Stomach (tissue), 9 donors: Measurements from ENCODE around the gene GOLGA7B. TPM values are rescaled to one million over a fixed set of nuclear protein-coding genes. Genes with fewer than 3 reads are reported as not detected.

ENCODE experiments used
- DNase-seq, 2 donors: peaks; one replicate each; pipeline versions ENCODE4 v3.0.0 to v3.0.0-alpha.2; 2013 to 2019
- H3K27ac ChIP-seq, 5 donors: fragments of 200-600 bp in 4 of 5; sonication (generic) in 4 of 5; one replicate each; pipeline ENCODE4 v1.5.1; 2013 to 2019; ENCODE audit warnings: mild to moderate bottlenecking in 1 of 5, moderate library complexity in 1 of 5
- H3K27me3 ChIP-seq, 3 donors: fragments of 200-600 bp; sonication (generic); one replicate each; pipeline ENCODE4 v1.5.1; 2017 to 2019; ENCODE audit warnings: mixed run types in 1 of 3
- H3K36me3 ChIP-seq, 4 donors: fragments of 200-600 bp; sonication (generic); 1 replicate in 3 of 4; 2 replicates in 1 of 4; pipeline ENCODE4 v1.5.1; 2016 to 2019
- H3K4me1 ChIP-seq, 4 donors: fragments of 200-600 bp; sonication (generic); one replicate each; pipeline ENCODE4 v1.5.1; 2016 to 2019
- H3K4me3 ChIP-seq, 4 donors: fragments of 200-600 bp; sonication (generic) in 3 of 4; one replicate each; pipeline ENCODE4 v1.5.1; 2016 to 2019; ENCODE audit warnings: mild to moderate bottlenecking in 1 of 4
- H3K9me3 ChIP-seq, 4 donors: fragments of 200-600 bp; sonication (generic); one replicate each; pipeline ENCODE4 v1.5.1; 2016 to 2019
- EP300 ChIP-seq: sonication (generic); formaldehyde crosslinking; IDR thresholded peaks from one replicate; pipeline ENCODE4 v1.6.1; 2017; ENCODE audit warnings: antibody characterized with exemption
- POLR2A ChIP-seq, 4 donors: fragments of 450-650 bp; IDR thresholded peaks; one replicate each; pipeline ENCODE4 v1.6.1; 2016; ENCODE audit warnings: antibody characterized with exemption in 4 of 4, control low read depth in 2 of 4, mild to moderate bottlenecking in 1 of 4, moderate library complexity in 1 of 4
- POLR2AphosphoS5 ChIP-seq, 3 donors: sonication (generic); formaldehyde crosslinking; IDR thresholded peaks; one replicate each; pipeline ENCODE4 v1.6.1; 2016; ENCODE audit warnings: antibody characterized with exemption in 3 of 3
- WGBS, 5 donors: extraction: QIAGEN DNeasy Blood & Tissue Kit in 3 of 5; methylation state at CpG; one replicate each; pipeline versions ENCODE4 v1.1.5 to v1.1.7; 2013 to 2018; 5-methylcytosine and 5-hydroxymethylcytosine counted together
- intact Hi-C: fragments of 100-400 bp; cut with DNase I; formaldehyde crosslinking; loops from one replicate; pipeline ENCODE4 v1.15.1; 2023; ENCODE audit warnings: low total_unique reads
- polyA plus RNA-seq, 3 donors: library from polyadenylated mRNA; stranded (reverse); fragments of 200-250 nt; gene quantifications; one replicate each; pipeline ENCODE4 v1.2.3, GENCODE V29; 2013
- total RNA-seq, 5 donors: library from RNA; depleted of rRNA; stranded (reverse); fragments of >200 nt; gene quantifications; one replicate each; pipeline versions ENCODE4 v1.1.0 to v1.2.3, GENCODE V29; 2014 to 2016
- TF ChIP-seq, protein P1 (sequence below), 7 experiments: fragments of 450-650 bp in 4 of 7; fragments of 200-600 bp in 3 of 7; sonication (generic) in 3 of 7; IDR thresholded peaks; one replicate each; pipeline ENCODE4 v1.5.1; 2016 to 2019; ENCODE audit warnings: antibody characterized with exemption in 7 of 7, control low read depth in 2 of 7, mild to moderate bottlenecking in 1 of 7
- donor health status: healthy with polysubstance abuse.
- donor health status: Bipolar disorder and iron deficiency.
- donor health status: healthy.

GOLGA7B gene
- total and polyA plus RNA-seq, 8 donors: 0.31 to 2.8 (median 0.83) TPM

DNA sequence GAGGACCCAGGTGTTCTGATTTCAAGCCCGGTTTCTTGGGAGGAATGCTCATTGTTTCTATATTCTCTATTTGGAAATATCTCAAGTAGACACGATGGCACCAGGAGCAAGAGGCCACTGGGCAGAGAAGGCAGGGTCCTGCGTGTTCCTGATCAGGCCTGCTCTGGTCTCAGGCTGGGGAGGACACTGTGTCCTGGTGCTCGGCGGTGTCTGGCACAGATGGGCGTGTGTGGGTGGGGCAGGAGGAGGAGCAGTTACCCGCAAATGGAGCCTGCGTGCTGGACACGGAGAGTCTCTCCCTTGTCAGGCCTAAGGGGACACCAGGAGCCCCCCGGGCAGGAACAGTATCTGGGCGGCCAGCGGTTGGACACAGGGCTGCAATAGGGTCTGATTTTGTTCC lies 25.9 kb upstream of the GOLGA7B start:
- H3K4me1 ChIP-seq: no peaks in the 10 kb centered on the region
- peaks cover 0 to 35% (median 6%) of the 10 kb centered on the region in 3 donors for H3K27me3 ChIP-seq
- intact Hi-C loops: no loop called here
- no peak for DNase-seq
- H3K36me3 ChIP-seq: no peaks in the 10 kb centered on the region
- H3K4me3 ChIP-seq: no peak overlapping the region
- no peaks in the 10 kb centered on the region for H3K9me3 ChIP-seq
- no peak for TF ChIP-seq POLR2A (IDR thresholded peaks at IDR 0.05)
- TF ChIP-seq, protein P1, sequence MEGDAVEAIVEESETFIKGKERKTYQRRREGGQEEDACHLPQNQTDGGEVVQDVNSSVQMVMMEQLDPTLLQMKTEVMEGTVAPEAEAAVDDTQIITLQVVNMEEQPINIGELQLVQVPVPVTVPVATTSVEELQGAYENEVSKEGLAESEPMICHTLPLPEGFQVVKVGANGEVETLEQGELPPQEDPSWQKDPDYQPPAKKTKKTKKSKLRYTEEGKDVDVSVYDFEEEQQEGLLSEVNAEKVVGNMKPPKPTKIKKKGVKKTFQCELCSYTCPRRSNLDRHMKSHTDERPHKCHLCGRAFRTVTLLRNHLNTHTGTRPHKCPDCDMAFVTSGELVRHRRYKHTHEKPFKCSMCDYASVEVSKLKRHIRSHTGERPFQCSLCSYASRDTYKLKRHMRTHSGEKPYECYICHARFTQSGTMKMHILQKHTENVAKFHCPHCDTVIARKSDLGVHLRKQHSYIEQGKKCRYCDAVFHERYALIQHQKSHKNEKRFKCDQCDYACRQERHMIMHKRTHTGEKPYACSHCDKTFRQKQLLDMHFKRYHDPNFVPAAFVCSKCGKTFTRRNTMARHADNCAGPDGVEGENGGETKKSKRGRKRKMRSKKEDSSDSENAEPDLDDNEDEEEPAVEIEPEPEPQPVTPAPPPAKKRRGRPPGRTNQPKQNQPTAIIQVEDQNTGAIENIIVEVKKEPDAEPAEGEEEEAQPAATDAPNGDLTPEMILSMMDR (IDR thresholded peaks at IDR 0.05): no peak
- WGBS, 5 donors: 64 to 74% (median 68%) methylated on average over 10 to 12 of the region's 12 CpGs
- peak overlapping the region in 1 of 5 donors; percentile 33 for H3K27ac ChIP-seq

DNA sequence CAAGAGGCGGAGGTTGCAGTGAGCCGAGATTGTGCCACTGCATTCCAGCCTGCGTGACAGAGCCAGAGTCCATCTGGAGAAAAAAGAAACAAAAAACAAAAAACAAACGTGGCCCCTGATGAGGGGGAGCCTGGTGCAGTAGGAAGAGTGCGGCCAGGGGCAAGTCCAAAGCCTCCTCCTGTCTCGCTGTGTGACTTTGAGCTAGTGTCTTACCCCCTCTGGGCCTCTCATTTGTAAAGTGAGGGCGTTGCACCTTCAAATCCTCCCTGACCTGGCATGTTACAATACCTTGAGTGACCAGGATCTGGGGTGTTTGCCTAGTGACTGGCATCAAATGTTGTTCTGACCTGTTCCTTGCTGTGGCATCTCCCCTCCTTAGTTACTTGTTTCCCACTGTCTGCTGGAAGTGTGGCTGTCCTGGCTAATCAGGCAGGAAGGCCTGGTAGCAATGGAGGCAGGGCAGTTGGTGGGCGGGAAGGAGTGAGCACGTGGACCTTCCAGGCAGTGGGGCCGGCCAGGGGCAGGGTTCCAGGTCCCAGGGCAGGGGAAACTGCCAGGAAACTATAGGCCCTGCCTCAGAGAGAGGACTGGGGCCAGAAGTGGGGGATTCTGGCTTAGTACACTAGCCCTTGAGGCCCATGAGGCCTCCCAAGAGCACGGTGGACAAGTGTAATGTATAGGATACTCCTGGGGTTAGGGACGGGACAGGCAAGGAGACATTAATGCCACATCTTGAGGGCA lies 24.5 kb upstream of the GOLGA7B start:
- intact Hi-C loops: no loop called here
- 76 to 85% (median 80%) methylated on average over 12 of the region's 12 CpGs for WGBS, 5 donors
- Histone ChIP-seq H3K4me1 (no peaks in the 10 kb centered on the region), H3K36me3 (no peaks in the 10 kb centered on the region), H3K9me3 (no peaks in the 10 kb centered on the region), H3K27me3 (peaks cover 0 to 37% (median 6%) of the 10 kb centered on the region in 3 donors), H3K27ac (no peak overlapping the region), H3K4me3 (no peak overlapping the region)
- peak in 1 of 2 donors; percentile 24 for DNase-seq
- TF ChIP-seq POLR2A (IDR thresholded peaks at IDR 0.05) (no peak), POLR2AphosphoS5 (IDR thresholded peaks at IDR 0.05) (no peak)
- TF ChIP-seq, protein P1 (IDR thresholded peaks at IDR 0.05): no peak

DNA sequence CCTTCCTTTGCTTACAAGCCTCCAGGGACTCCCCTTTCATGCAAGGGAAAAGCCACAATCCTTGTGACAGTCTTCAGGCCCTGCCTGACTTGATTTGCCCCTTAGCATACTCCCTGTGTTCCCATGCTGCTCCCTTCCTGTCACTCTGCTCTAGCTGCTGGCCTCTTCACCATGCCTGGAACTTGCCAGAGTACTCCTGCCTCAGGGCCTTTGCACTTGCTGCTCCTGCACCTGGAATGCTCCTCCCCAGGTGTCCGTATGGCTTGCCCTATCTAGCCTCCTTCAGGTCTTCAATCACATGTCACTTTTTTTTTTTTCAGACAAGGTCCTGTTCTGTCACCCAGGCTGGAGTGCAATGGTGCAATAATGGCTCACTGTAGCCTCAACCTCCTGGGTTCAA lies 22.8 kb upstream of the GOLGA7B start:
- Histone ChIP-seq H3K27ac (no peak overlapping the region), H3K4me1 (no peaks in the 10 kb centered on the region), H3K36me3 (no peaks in the 10 kb centered on the region), H3K9me3 (no peaks in the 10 kb centered on the region), H3K27me3 (peaks cover 0 to 45% (median 1%) of the 10 kb centered on the region in 3 donors), H3K4me3 (no peak overlapping the region)
- TF ChIP-seq, protein P1 (IDR thresholded peaks at IDR 0.05): no peak
- TF ChIP-seq EP300: no peak
- TF ChIP-seq POLR2A (IDR thresholded peaks at IDR 0.05): no peak
- no peak for TF ChIP-seq POLR2AphosphoS5 (IDR thresholded peaks at IDR 0.05)
- 69 to 85% (median 77%) methylated on average over 1 of the region's 1 CpG for WGBS, 5 donors
- intact Hi-C loops: no loop called here
- no peak for DNase-seq

DNA sequence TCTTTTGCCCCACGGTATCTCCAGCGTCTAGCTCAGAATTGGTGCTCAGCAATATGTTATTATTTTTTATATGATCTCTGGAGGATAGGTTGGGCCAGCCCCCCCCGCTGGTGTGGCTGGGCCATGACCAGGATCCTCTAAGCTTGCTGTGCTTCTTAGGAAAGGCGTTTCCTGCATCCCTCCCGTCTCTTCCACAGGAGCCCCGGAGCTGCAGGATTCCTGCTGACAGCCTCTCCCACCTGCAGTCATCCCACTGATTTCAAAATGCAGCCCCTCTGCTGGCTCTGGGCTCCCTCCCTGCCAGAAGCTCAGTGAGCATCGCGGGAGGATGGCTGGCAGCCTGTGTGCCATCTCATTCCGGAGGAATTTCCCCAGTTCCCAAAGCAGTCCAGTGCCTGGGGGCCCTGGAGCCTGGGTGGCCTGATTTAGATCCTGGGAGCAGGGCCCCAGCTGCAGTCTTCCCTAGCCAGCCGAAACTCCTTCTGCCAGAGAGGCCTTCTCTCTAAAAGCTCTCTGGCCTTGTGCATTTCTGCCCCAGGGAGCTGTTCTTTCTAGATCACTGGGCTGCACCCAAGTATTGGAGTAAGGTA lies 21.8 kb upstream of the GOLGA7B start:
- TF ChIP-seq, protein P1 (IDR thresholded peaks at IDR 0.05): no peak
- no peak for TF ChIP-seq POLR2A (IDR thresholded peaks at IDR 0.05)
- TF ChIP-seq POLR2AphosphoS5 (IDR thresholded peaks at IDR 0.05): no peak
- no peak for TF ChIP-seq EP300
- no peaks in the 10 kb centered on the region for H3K4me1 ChIP-seq
- intact Hi-C loops: no loop called here
- peaks cover 0 to 41% (median 0%) of the 10 kb centered on the region in 3 donors for H3K27me3 ChIP-seq
- no peaks in the 10 kb centered on the region for H3K36me3 ChIP-seq
- DNase-seq: no peak
- H3K9me3 ChIP-seq: no peaks in the 10 kb centered on the region
- no peak overlapping the region for H3K27ac ChIP-seq
- WGBS, 5 donors: 46 to 57% (median 53%) methylated on average over 9 to 10 of the region's 10 CpGs
- no peak overlapping the region for H3K4me3 ChIP-seq
